ENCODE data around the gene ASZ1.

The ASZ1 gene

GRCh38 chr7:117338020-117338419, 89.3 kb downstream of the ASZ1 start:
- peak; percentile 52 for DNase-seq

- no peak for DNase-seq
Observed at GRCh38 chr7:117333168-117333567, 94.1 kb downstream of the ASZ1 start.

- DNase-seq: no peak
Observed at GRCh38 chr7:117332031-117332430, 95.3 kb downstream of the ASZ1 start.

- peak; percentile 62 for DNase-seq
Observed at GRCh38 chr7:117325836-117326235, 101.5 kb downstream of the ASZ1 start.

GRCh38 chr7:117324960-117325359, 102.3 kb downstream of the ASZ1 start:
- DNase-seq: peak; percentile 36

GRCh38 chr7:117323851-117324711, 103.2 kb downstream of the ASZ1 start:
- DNase-seq: peak; percentile 71

GRCh38 chr7:117323305-117323850, 103.9 kb downstream of the ASZ1 start:
- peak; percentile 14 for DNase-seq

GRCh38 chr7:117322741-117323304, 104.5 kb downstream of the ASZ1 start, which contains the start of gene WNT2:
Gene WNT2, minus strand, starts transcription at chr7:117323058. Its CDS starts 69 bp downstream, at chr7:117322989.
- DNase-seq: peak; percentile 14

- DNase-seq: no peak
Observed at GRCh38 chr7:117320523-117320922, 106.8 kb downstream of the ASZ1 start.

GRCh38 chr7:117319181-117319580, 108.1 kb downstream of the ASZ1 start:
- DNase-seq: no peak

GRCh38 chr7:117313582-117313981, 113.7 kb downstream of the ASZ1 start:
- no peak for DNase-seq

Measured in fibroblast of skin of scalp (primary cell).